Bronchial epithelial cell (primary cell): ENCODE results near the gene OR10AD1. TPM values are rescaled to one million over a fixed set of nuclear protein-coding genes. Genes with fewer than 3 reads are reported as not detected.
"Not testable (repeated sequence)": the region's sequence is repeated elsewhere in the genome, so short reads cannot be mapped to it uniquely, and the experiment has no call there.

Experiments
- DNase-seq: peaks from one replicate; pipeline ENCODE4 v3.0.0-alpha.2; 2010; ENCODE audit warnings: low read depth
- FAIRE-seq: peaks from 2 replicates; lab custom pipeline; 2011; peaks lifted over from hg19 to GRCh38; lab: Jason Lieb, UNC
- H3K27me3 ChIP-seq: 2 replicates; pipeline ENCODE4 v1.5.1; 2011; ENCODE audit warnings: low read length; ENCODE audit not compliant: control insufficient read depth, insufficient read depth
- H3K36me3 ChIP-seq: 2 replicates; pipeline ENCODE4 v1.5.1; 2011; ENCODE audit warnings: low read length; ENCODE audit not compliant: control insufficient read depth, insufficient read depth
- H3K4me3 ChIP-seq: 2 replicates; pipeline ENCODE4 v1.5.1; 2011; ENCODE audit warnings: mild to moderate bottlenecking, low read depth, low read length, control low read depth
- CTCF ChIP-seq: IDR thresholded peaks from 2 replicates; pipeline ENCODE4 v1.5.1; 2011; ENCODE audit warnings: mild to moderate bottlenecking, moderate library complexity, low read length, control low read depth, inconsistent platforms; ENCODE audit not compliant: insufficient read depth, severe bottlenecking
- total RNA-seq: library from RNA; depleted of rRNA; stranded (reverse); fragments of >200 nt; gene quantifications from 2 replicates; pipeline ENCODE4 v1.2.1, GENCODE V29; 2014

Gene OR10AD1
- total RNA-seq, result not detected in 2 replicates

GRCh38 chr12:48203192-48203591 lies at the start of gene OR10AD1:
TSS of gene OR10AD1 (minus strand) at chr12:48203292. CDS start at chr12:48203292, 0 bp downstream.
- Histone ChIP-seq H3K4me3 (no peak within 1 kb of the TSS), H3K27me3 (no peaks in the 10 kb centered on the region), H3K36me3 (no peaks in the 10 kb centered on the region)
- no peak for FAIRE-seq
- no peak for DNase-seq
- TF ChIP-seq CTCF, result no peak

GRCh38 chr12:48247181-48247966 lies 44.3 kb upstream of the OR10AD1 start:
- Histone ChIP-seq H3K4me3 (no peak overlapping the region), H3K36me3 (no peaks in the 10 kb centered on the region), H3K27me3 (no peaks in the 10 kb centered on the region)
- no peak for DNase-seq
- FAIRE-seq, result peak; percentile 96
- no peak for TF ChIP-seq CTCF

GRCh38 chr12:48237162-48237561 lies 34.1 kb upstream of the OR10AD1 start:
- H3K27me3 ChIP-seq, result no peaks in the 10 kb centered on the region
- TF ChIP-seq CTCF, result no peak
- FAIRE-seq (no peak), DNase-seq (no peak)
- H3K36me3 ChIP-seq, result no peaks in the 10 kb centered on the region
- H3K4me3 ChIP-seq, result no peak overlapping the region

GRCh38 chr12:48235796-48236333 lies 32.8 kb upstream of the OR10AD1 start:
- Histone ChIP-seq H3K36me3 (no peaks in the 10 kb centered on the region), H3K4me3 (no peak overlapping the region), H3K27me3 (no peaks in the 10 kb centered on the region)
- no peak for TF ChIP-seq CTCF
- DNase-seq, result no peak
- no peak for FAIRE-seq

- H3K4me3 ChIP-seq, H3K36me3 ChIP-seq, FAIRE-seq, H3K27me3 ChIP-seq, DNase-seq: not testable (repeated sequence)
These were observed 28.3 kb upstream of the OR10AD1 start for GRCh38 chr12:48231169-48231958.

- H3K4me3 ChIP-seq, FAIRE-seq, H3K36me3 ChIP-seq, H3K27me3 ChIP-seq, DNase-seq: not testable (repeated sequence)
These were observed 21.4 kb upstream of the OR10AD1 start for GRCh38 chr12:48224533-48224932.
